Keratinocyte (primary cell): ENCODE results near the gene ELL. TPM values are rescaled to one million over a fixed set of nuclear protein-coding genes. Genes with fewer than 3 reads are reported as not detected.
A peak's percentile ranks its signal among the peaks of the same experiment; 100 is the strongest.

Experiments used
- DNase-seq: peaks from one replicate; pipeline ENCODE4 v3.0.0-alpha.2; 2011; ENCODE audit warnings: low read depth, missing footprints, low spot score
- FAIRE-seq: peaks from 2 replicates; lab custom pipeline; 2011; peaks lifted over from hg19 to GRCh38; lab: Jason Lieb, UNC
- H2AFZ ChIP-seq: 2 replicates; pipeline ENCODE4 v1.6.0; 2012; ENCODE audit warnings: low read length, control low read depth, inconsistent platforms; ENCODE audit not compliant: control insufficient read depth
- H3K27ac ChIP-seq: 2 replicates; pipeline ENCODE4 v1.5.1; 2011; ENCODE audit warnings: low read length; ENCODE audit not compliant: control insufficient read depth, insufficient read depth
- H3K27me3 ChIP-seq: 3 replicates; pipeline ENCODE4 v1.6.0; 2011; ENCODE audit warnings: low read length; ENCODE audit not compliant: control insufficient read depth, insufficient read depth; ENCODE audit errors: extremely low read depth
- H3K36me3 ChIP-seq, 2 experiments: 2 replicates in 1 of 2; 3 replicates in 1 of 2; pipeline ENCODE4 v1.5.1; 2011; ENCODE audit warnings: low read length in 2 of 2, mild to moderate bottlenecking in 1 of 2; ENCODE audit not compliant: control insufficient read depth in 2 of 2, insufficient read depth in 2 of 2; ENCODE audit errors: extremely low read depth in 1 of 2
- H3K4me1 ChIP-seq: 3 replicates; pipeline ENCODE4 v1.5.1; 2011; ENCODE audit warnings: low read length; ENCODE audit not compliant: control insufficient read depth, insufficient read depth; ENCODE audit errors: extremely low read depth
- H3K4me2 ChIP-seq: 3 replicates; pipeline ENCODE4 v1.6.0; 2011; ENCODE audit warnings: low read depth, low read length; ENCODE audit not compliant: control insufficient read depth, insufficient read depth; ENCODE audit errors: extremely low read depth
- H3K4me3 ChIP-seq, 3 experiments: fragments of 200-600 bp in 1 of 3; sonication (generic) in 1 of 3; 2 replicates in 2 of 3; 3 replicates in 1 of 3; pipeline ENCODE4 v1.5.1; 2011 to 2016; ENCODE audit warnings: low read length in 3 of 3, mild to moderate bottlenecking in 3 of 3, control low read depth in 2 of 3, inconsistent platforms in 1 of 3, low read depth in 1 of 3, mixed read lengths in 1 of 3, mixed run types in 1 of 3, moderate library complexity in 1 of 3; ENCODE audit not compliant: control insufficient read depth in 2 of 3, insufficient read depth in 2 of 3; ENCODE audit errors: extremely low read depth in 1 of 3
- H3K79me2 ChIP-seq: 2 replicates; pipeline ENCODE4 v1.6.0; 2012; ENCODE audit warnings: low read length; ENCODE audit not compliant: control insufficient read depth, insufficient read depth
- H3K9ac ChIP-seq: 3 replicates; pipeline ENCODE4 v1.6.0; 2011; ENCODE audit warnings: low read length; ENCODE audit not compliant: control insufficient read depth, insufficient read depth; ENCODE audit errors: extremely low read depth
- H3K9me1 ChIP-seq: 3 replicates; pipeline ENCODE4 v1.6.0; 2011; ENCODE audit warnings: low read length; ENCODE audit not compliant: control insufficient read depth, insufficient read depth; ENCODE audit errors: extremely low read depth
- H3K9me3 ChIP-seq: 2 replicates; pipeline ENCODE4 v1.5.1; 2012; ENCODE audit warnings: low read depth, low read length; ENCODE audit not compliant: control insufficient read depth
- H4K20me1 ChIP-seq: 3 replicates; pipeline ENCODE4 v1.6.0; 2011; ENCODE audit warnings: low read length; ENCODE audit not compliant: control insufficient read depth, insufficient read depth; ENCODE audit errors: extremely low read depth
- EZH2 ChIP-seq: IDR thresholded peaks from one replicate; pipeline ENCODE4 v1.6.1; 2012; ENCODE audit warnings: inconsistent platforms, mild to moderate bottlenecking, low read length, moderate library complexity
- dilution Hi-C: fragments of 300-500 bp; cut with MboI; formaldehyde crosslinking; loops from one replicate; pipeline ENCODE4 v1.7.0; 2020; ENCODE audit warnings: low sequenced_read_pairs; ENCODE audit not compliant: extremely low pct_ligation_motif_present
- polyA plus RNA-seq, 5 experiments: library from polyadenylated mRNA; depleted of rRNA in 3 of 5; stranded (reverse) in 3 of 5; stranded (forward) in 1 of 5; unstranded in 1 of 5; fragments of >200 nt; gene quantifications; 1 replicate in 1 of 5; 2 replicates in 3 of 5; 3 replicates in 1 of 5; pipeline versions ENCODE4 v1.2.1 to v1.2.3, GENCODE V29; 2011 to 2012; ENCODE audit warnings: missing spikeins in 2 of 5, low read depth in 1 of 5, low replicate concordance in 1 of 5
- TF ChIP-seq, protein P1 (sequence below), 3 experiments: IDR thresholded peaks in 1 of 3; conservative IDR thresholded peaks in 1 of 3; optimal IDR thresholded peaks in 1 of 3; 2 replicates in 2 of 3; 3 replicates in 1 of 3; pipeline versions ENCODE3 to v1.5.1; 2011; ENCODE audit warnings: low read length in 3 of 3, mild to moderate bottlenecking in 3 of 3, moderate library complexity in 2 of 3, control low read depth in 1 of 3, inconsistent platforms in 1 of 3; ENCODE audit not compliant: insufficient read depth in 2 of 3; ENCODE audit errors: extremely low read depth in 1 of 3

Gene ELL
- polyA plus RNA-seq, 1 donor (not counting 4 experiments of a cell fraction or from before 2014, with no cell fraction given) = 4.4 TPM

DNA sequence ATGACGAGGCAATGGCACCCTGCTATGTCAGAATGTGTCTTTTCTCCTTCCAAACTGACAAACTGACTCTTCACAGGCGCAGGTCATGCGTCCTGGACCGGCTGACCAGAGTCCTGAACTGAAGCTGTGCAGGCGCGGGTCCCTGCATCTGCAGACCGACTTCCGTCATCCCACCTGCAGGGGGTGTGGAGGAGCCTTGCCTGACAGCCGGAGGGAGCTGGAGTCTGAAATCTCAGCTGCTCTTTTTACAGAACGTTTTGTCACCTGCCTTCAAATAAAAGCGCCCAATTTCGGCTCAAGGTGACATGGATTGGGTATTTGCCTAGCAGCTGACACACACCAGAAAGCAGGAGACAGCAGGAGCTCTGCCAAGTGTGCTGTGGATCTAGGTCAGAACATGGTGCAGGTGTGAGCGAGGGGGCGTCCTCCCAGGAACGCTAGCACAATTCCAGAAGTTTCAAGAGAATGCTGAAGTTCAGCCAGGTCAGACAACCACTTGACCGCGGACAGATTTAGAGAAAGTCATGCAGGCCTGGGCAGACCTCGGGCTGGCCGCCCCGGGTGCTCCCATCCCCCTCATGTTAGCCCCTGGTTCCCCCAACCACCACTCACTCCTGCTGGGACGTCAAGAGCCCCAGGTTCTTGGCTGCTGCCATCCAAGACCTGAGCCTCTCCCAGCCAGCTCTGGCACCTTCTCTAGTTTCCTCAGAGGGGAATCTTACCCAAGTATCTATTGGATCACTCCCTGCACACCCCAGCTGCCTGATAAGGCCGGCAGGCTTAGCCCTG, 32.8 kb downstream of the ELL start:
- Histone ChIP-seq H4K20me1 (peaks cover 37% of the 10 kb centered on the region), H3K9me1 (peaks cover 13% of the 10 kb centered on the region), H3K27ac (no peak overlapping the region), H3K36me3 (peaks cover 5 to 6% of the 10 kb centered on the region in 2 experiments), H3K9me3 (no peaks in the 10 kb centered on the region), H3K79me2 (peaks cover 97% of the 10 kb centered on the region), H3K27me3 (no peaks in the 10 kb centered on the region), H3K4me2 (no peak overlapping the region), H2AFZ (no peak overlapping the region), H3K9ac (no peak overlapping the region), H3K4me3 (no peak overlapping the region), H3K4me1 (peaks cover 25% of the 10 kb centered on the region)
- FAIRE-seq = no peak
- TF ChIP-seq, protein P1, sequence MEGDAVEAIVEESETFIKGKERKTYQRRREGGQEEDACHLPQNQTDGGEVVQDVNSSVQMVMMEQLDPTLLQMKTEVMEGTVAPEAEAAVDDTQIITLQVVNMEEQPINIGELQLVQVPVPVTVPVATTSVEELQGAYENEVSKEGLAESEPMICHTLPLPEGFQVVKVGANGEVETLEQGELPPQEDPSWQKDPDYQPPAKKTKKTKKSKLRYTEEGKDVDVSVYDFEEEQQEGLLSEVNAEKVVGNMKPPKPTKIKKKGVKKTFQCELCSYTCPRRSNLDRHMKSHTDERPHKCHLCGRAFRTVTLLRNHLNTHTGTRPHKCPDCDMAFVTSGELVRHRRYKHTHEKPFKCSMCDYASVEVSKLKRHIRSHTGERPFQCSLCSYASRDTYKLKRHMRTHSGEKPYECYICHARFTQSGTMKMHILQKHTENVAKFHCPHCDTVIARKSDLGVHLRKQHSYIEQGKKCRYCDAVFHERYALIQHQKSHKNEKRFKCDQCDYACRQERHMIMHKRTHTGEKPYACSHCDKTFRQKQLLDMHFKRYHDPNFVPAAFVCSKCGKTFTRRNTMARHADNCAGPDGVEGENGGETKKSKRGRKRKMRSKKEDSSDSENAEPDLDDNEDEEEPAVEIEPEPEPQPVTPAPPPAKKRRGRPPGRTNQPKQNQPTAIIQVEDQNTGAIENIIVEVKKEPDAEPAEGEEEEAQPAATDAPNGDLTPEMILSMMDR (optimal IDR thresholded peaks at IDR 0.05 in 1 of 3, IDR thresholded peaks at IDR 0.05 in 1 of 3, conservative IDR thresholded peaks at IDR 0.05 in 1 of 3; ENCODE audit: extremely low read depth in 1 of 3, insufficient read depth in 2 of 3, low read length in 3 of 3) = peak; percentile 39 to 58 (median 57)
- no peak for TF ChIP-seq EZH2
- DNase-seq = no peak
- dilution Hi-C loops = no loop called here

DNA sequence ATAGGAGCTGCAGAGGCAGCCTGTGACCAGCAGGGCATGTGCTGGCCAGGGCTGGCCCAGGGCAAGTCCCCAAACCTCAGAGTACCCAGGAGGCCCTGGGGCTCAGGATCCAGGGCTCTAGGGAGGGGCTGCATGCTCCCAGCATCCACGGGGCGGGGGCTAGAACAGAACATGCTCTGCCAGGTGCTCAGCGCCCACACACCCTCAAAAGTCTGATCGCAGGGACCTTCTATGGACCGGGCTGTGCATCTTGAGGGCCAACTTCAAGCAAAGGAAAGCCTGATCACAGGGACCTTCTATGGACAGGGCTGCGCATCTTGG, 33.5 kb downstream of the ELL start:
- TF ChIP-seq EZH2 = no peak
- TF ChIP-seq, protein P1 (optimal IDR thresholded peaks at IDR 0.05 in 1 of 3, IDR thresholded peaks at IDR 0.05 in 1 of 3, conservative IDR thresholded peaks at IDR 0.05 in 1 of 3; ENCODE audit: extremely low read depth in 1 of 3, insufficient read depth in 2 of 3, low read length in 3 of 3) = peak; percentile 48 to 51 (median 51)
- no peak overlapping the region for H3K4me3 ChIP-seq
- peaks cover 97% of the 10 kb centered on the region for H3K79me2 ChIP-seq
- H4K20me1 ChIP-seq = peaks cover 40% of the 10 kb centered on the region
- no peak overlapping the region for H3K27ac ChIP-seq
- H3K9ac ChIP-seq = no peak overlapping the region
- H3K4me2 ChIP-seq = no peak overlapping the region
- H3K4me1 ChIP-seq = peaks cover 25% of the 10 kb centered on the region
- H3K9me3 ChIP-seq = no peaks in the 10 kb centered on the region
- peaks cover 4 to 5% of the 10 kb centered on the region in 2 experiments for H3K36me3 ChIP-seq
- dilution Hi-C loops = no loop called here
- H3K9me1 ChIP-seq = peaks cover 16% of the 10 kb centered on the region
- H2AFZ ChIP-seq = no peak overlapping the region
- H3K27me3 ChIP-seq = no peaks in the 10 kb centered on the region
- DNase-seq = no peak
- FAIRE-seq = no peak
